Left lung (tissue), 10 donors: ENCODE data around the gene METTL9. TPM values are rescaled to one million over a fixed set of nuclear protein-coding genes. Genes with fewer than 3 reads are reported as not detected.
"Not testable (repeated sequence)": the region's sequence is repeated elsewhere in the genome, so short reads cannot be mapped to it uniquely, and the experiment has no call there.

Experiments used
- ATAC-seq: fragments of 200-7000 bp; cut with Tn5 transposase; one replicate; pipeline ENCODE4 v1.9.1; 2020; ENCODE audit warnings: moderate library complexity
- DNase-seq, 4 donors: peaks; one replicate each; pipeline ENCODE4 v3.0.0-alpha.2; 2013 to 2020
- H3K27ac ChIP-seq, 2 donors: fragments of 200-600 bp; sonication (generic) in 1 of 2; one replicate each; pipeline versions ENCODE4 v1.5.0 to v1.8.0; 2020 to 2021
- H3K27me3 ChIP-seq, 2 donors: fragments of 200-600 bp; sonication (generic) in 1 of 2; one replicate each; pipeline versions ENCODE4 v1.5.0 to v1.8.0; 2020 to 2021
- H3K36me3 ChIP-seq, 2 donors: fragments of 200-600 bp; sonication (generic) in 1 of 2; one replicate each; pipeline versions ENCODE4 v1.5.0 to v1.8.0; 2020 to 2021
- H3K4me1 ChIP-seq, 2 donors: fragments of 200-600 bp; one replicate each; pipeline ENCODE4 v1.8.0; 2021
- H3K4me3 ChIP-seq, 2 donors: fragments of 200-600 bp; sonication (generic) in 1 of 2; one replicate each; pipeline versions ENCODE4 v1.5.0 to v1.8.0; 2020 to 2021; ENCODE audit warnings: mild to moderate bottlenecking in 1 of 2
- H3K9me3 ChIP-seq, 2 donors: fragments of 200-600 bp; sonication (generic) in 1 of 2; one replicate each; pipeline versions ENCODE4 v1.5.0 to v1.8.0; 2020 to 2021
- intact Hi-C, 2 donors: fragments of 100-400 bp; cut with DNase I; formaldehyde crosslinking; loops; one replicate each; pipeline versions ENCODE4 v1.11.2 to v1.14.2; 2022
- polyA plus RNA-seq, 6 donors: library from polyadenylated mRNA; unstranded; fragments of 120-200 nt; gene quantifications; one replicate each; pipeline ENCODE4 v1.2.1, GENCODE V29; 2013; ENCODE audit not compliant: insufficient read length in 6 of 6
- total RNA-seq, 2 donors: library from RNA; stranded (reverse); fragmentation: NEBNext Ultra II Directional; extraction: Animal tissue kit (Norgen Biotek cat#: 25700); gene quantifications; one replicate each; pipeline ENCODE4 v1.2.1, GENCODE V29; 2021
- TF ChIP-seq, protein P1 (sequence below), 2 donors: fragments of 200-600 bp; sonication (generic) in 1 of 2; IDR thresholded peaks; one replicate each; pipeline versions ENCODE4 v1.5.0 to v1.8.0; 2021; ENCODE audit warnings: antibody characterized with exemption in 2 of 2
- donor health status: DM: no; HTN: yes; CAD: no.
- donor health status: DM: no; HTN: no; CAD: no.

METTL9 gene
- total and polyA plus RNA-seq, 8 donors = 93.7 to 169 (median 154) TPM

DNA sequence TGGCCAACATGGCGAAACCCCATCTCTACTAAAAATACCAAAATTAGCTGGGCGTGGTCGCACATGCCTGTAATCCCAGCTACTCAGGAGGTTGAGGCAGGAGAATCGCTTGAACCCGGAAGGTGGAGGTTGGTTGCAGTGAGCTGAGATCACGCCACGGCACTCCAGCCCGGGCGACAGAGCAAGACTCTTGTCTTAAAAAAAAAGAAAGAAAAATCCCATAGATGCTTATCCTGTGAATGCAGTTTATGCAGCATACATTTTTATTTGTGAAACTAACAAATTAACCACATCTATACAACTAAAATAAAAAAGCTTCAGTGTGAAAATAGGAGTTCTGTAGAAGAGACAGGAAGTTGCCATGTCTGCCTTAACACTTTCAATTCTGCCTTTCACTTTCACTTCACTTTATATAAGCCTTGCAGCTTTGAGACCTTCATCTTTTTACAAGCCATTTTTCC is 45.9 kb downstream of the METTL9 start:
- Histone ChIP-seq H3K4me1 (peaks cover 6 to 91% of the 10 kb centered on the region in 2 donors), H3K4me3 (peak overlapping the region in 1 of 2 donors; percentile 33), H3K27ac (peak overlapping the region; percentile 49 to 78), H3K27me3 (no peaks in the 10 kb centered on the region), H3K9me3 (no peaks in the 10 kb centered on the region), H3K36me3 (peaks cover 0 to 68% of the 10 kb centered on the region in 2 donors)
- no peak for DNase-seq
- intact Hi-C loops = no loop called here
- TF ChIP-seq, protein P1, sequence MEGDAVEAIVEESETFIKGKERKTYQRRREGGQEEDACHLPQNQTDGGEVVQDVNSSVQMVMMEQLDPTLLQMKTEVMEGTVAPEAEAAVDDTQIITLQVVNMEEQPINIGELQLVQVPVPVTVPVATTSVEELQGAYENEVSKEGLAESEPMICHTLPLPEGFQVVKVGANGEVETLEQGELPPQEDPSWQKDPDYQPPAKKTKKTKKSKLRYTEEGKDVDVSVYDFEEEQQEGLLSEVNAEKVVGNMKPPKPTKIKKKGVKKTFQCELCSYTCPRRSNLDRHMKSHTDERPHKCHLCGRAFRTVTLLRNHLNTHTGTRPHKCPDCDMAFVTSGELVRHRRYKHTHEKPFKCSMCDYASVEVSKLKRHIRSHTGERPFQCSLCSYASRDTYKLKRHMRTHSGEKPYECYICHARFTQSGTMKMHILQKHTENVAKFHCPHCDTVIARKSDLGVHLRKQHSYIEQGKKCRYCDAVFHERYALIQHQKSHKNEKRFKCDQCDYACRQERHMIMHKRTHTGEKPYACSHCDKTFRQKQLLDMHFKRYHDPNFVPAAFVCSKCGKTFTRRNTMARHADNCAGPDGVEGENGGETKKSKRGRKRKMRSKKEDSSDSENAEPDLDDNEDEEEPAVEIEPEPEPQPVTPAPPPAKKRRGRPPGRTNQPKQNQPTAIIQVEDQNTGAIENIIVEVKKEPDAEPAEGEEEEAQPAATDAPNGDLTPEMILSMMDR (IDR thresholded peaks at IDR 0.05) = no peak
- ATAC-seq = peak; percentile 53

GRCh38 chr16:21646091-21646490 is 46.7 kb downstream of the METTL9 start:
- peak overlapping the region; percentile 49 to 78 for H3K27ac ChIP-seq
- intact Hi-C loops = no loop called here
- no peak for ATAC-seq
- no peaks in the 10 kb centered on the region for H3K9me3 ChIP-seq
- peak overlapping the region in 1 of 2 donors; percentile 33 for H3K4me3 ChIP-seq
- peaks cover 0 to 65% of the 10 kb centered on the region in 2 donors for H3K36me3 ChIP-seq
- DNase-seq = no peak
- peaks cover 6 to 88% of the 10 kb centered on the region in 2 donors for H3K4me1 ChIP-seq
- H3K27me3 ChIP-seq = no peaks in the 10 kb centered on the region
- TF ChIP-seq, protein P1 (IDR thresholded peaks at IDR 0.05) = no peak

DNA sequence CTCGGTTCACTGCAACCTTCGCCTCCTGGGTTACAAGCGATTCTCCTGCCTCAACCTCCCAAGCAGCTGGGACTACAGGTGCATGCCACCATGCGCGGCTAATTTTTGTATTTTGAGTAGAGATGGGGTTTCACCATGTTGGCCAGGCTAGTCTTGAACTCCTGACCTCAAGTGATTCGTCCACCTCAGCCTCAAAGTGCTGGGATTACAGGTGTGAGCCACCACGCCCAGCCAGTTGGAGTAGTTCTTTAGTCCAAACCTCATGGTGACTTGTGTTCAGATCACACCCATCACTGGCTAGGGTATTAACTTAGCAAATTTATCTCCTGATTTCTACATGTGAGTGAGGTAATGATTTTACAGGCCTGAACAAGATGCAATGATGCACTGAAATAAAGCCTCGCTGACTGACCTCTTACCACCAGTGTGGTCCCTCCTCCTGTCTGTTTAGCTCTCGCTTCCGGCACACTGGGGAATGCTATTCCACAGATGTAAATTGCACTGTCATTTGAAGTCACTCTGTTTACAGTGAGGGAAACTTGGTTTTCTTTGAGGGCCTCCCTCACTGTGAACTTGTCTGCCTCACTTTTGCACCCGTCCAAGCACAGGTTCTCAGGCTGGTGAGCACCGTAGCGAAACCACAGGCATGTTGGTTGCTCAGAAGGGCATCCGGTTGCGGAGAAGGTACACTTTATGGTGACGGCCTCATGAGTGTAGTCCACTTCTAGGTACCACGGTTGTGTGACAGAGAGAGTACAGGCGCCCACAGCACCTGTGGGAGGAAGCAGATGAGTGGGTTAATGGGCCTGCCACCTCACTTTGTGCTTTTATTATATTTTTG is 47.6 kb downstream of the METTL9 start:
- Histone ChIP-seq H3K4me1 (peaks cover 6 to 81% of the 10 kb centered on the region in 2 donors), H3K27ac (peak overlapping the region in 1 of 2 donors; percentile 78), H3K9me3 (no peaks in the 10 kb centered on the region), H3K4me3 (no peak overlapping the region), H3K27me3 (no peaks in the 10 kb centered on the region), H3K36me3 (peaks cover 0 to 56% of the 10 kb centered on the region in 2 donors)
- ATAC-seq (peak; percentile 14), DNase-seq (no peak)
- TF ChIP-seq, protein P1 (IDR thresholded peaks at IDR 0.05) = no peak
- intact Hi-C loops = no loop called here

- H3K36me3 ChIP-seq = peaks cover 0 to 49% of the 10 kb centered on the region in 2 donors
- peaks cover 6 to 76% of the 10 kb centered on the region in 2 donors for H3K4me1 ChIP-seq
- intact Hi-C loops = no loop called here
- no peak for DNase-seq
- H3K4me3 ChIP-seq = no peak overlapping the region
- TF ChIP-seq, protein P1 (IDR thresholded peaks at IDR 0.05) = no peak
- no peak for ATAC-seq
- peak overlapping the region in 1 of 2 donors; percentile 78 for H3K27ac ChIP-seq
- H3K27me3 ChIP-seq = no peaks in the 10 kb centered on the region
- no peaks in the 10 kb centered on the region for H3K9me3 ChIP-seq
These were observed 48.3 kb downstream of the METTL9 start for GRCh38 chr16:21647562-21648164.

DNA sequence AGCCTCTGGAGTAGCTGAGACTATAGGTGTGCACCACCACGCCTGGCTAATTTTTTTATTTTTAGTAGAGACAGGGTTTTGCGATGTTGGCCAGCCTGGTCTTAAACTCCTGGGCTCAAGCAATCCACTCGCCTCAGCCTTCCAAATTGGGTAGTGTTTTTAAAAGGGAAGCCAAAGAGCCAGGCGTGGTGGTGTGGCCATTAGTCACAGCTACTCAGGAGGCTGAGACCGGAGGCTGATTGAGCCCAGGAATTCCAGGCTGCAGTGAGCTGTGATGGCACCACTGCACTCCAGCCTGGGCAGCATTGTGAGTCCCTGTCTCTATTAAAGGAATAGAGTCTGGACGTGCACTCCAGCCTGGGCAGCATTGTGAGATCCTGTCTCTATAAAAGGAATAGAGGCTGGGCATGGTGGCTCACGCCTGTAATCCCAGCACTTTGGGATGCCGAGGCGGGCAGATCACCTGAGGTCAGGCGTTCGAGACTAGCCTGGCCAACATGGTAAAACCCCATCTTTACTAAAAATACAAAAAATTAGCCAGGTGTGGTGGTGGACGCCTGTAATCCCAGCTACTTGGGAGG is 50.5 kb downstream of the METTL9 start:
- DNase-seq, H3K9me3 ChIP-seq, H3K27me3 ChIP-seq: not testable (repeated sequence)
- peak; percentile 11 for ATAC-seq
- peak overlapping the region in 1 of 2 donors; percentile 88 for H3K27ac ChIP-seq
- H3K36me3 ChIP-seq = peaks cover 0 to 36% of the 10 kb centered on the region in 2 donors
- intact Hi-C loops = loop anchor here in 1 of 2 donors (10.0 kb wide), 1 partner anchor 55 kb away; no protein-coding TSS in a partner anchor
- H3K4me1 ChIP-seq = peaks cover 6 to 74% of the 10 kb centered on the region in 2 donors
- peak overlapping the region in 1 of 2 donors; percentile 56 for H3K4me3 ChIP-seq
